ENCODE measurements around the gene NPHS2. TPM values are rescaled to one million over a fixed set of nuclear protein-coding genes. Genes with fewer than 3 reads are reported as not detected.

NPHS2 gene
- total RNA-seq, 1 experiment from 2014 or later: not detected

GRCh38 chr1:179583771-179584320 lies 8.1 kb upstream of the NPHS2 start:
- Mint-ChIP-seq H3K27ac (no peak overlapping the region), H3K4me3 (no peak overlapping the region), H3K4me1 (peaks cover 25% of the 10 kb centered on the region), H3K9me3 (no peaks in the 10 kb centered on the region), H3K36me3 (no peaks in the 10 kb centered on the region), H3K27me3 (ENCODE audit: low read depth) (peaks cover 56% of the 10 kb centered on the region)
- DNase-seq (ENCODE audit: low spot score) (no peak), ATAC-seq (no peak)
- no peak for TF ChIP-seq NR1H2 (CRISPR knock-in tag; IDR thresholded peaks at IDR 0.05)
- no peak for TF ChIP-seq ZBTB21 (CRISPR knock-in tag; IDR thresholded peaks at IDR 0.05; ENCODE audit: borderline replicate concordance)
- no peak for TF ChIP-seq SP1 (CRISPR knock-in tag; conservative IDR thresholded peaks at IDR 0.05)
- TF ChIP-seq ZNF232 (CRISPR knock-in tag; IDR thresholded peaks at IDR 0.05): no peak
- TF ChIP-seq JAZF1 (CRISPR knock-in tag; IDR thresholded peaks at IDR 0.05): no peak
- no peak for TF ChIP-seq PRRX2 (CRISPR knock-in tag; IDR thresholded peaks at IDR 0.05)
- CTCF ChIA-PET: interaction anchor here (0.9 to 1.1 kb wide), 2 partner anchors 8 to 230 kb away, joined by 3 to 8 read pairs; partner anchors contain the start of gene NPHS2
- POLR2A ChIA-PET: interaction anchor here (0.6 kb wide), 2 partner anchors 35 to 54 kb away, joined by 3 to 4 read pairs; no protein-coding TSS in a partner anchor

- no peak overlapping the region for H3K27ac Mint-ChIP-seq
- H3K27me3 Mint-ChIP-seq (ENCODE audit: low read depth): peaks cover 58% of the 10 kb centered on the region
- H3K9me3 Mint-ChIP-seq: peaks cover 6% of the 10 kb centered on the region
- DNase-seq (ENCODE audit: low spot score) (no peak), ATAC-seq (no peak)
- H3K4me3 Mint-ChIP-seq: peak overlapping the region; percentile 67
- no peak for TF ChIP-seq ESRRA (CRISPR knock-in tag; IDR thresholded peaks at IDR 0.05; ENCODE audit: borderline replicate concordance)
- no peak for TF ChIP-seq ETV6 (CRISPR knock-in tag; IDR thresholded peaks at IDR 0.05)
- no peak for TF ChIP-seq NFYB (CRISPR knock-in tag; conservative IDR thresholded peaks at IDR 0.05; ENCODE audit: low read depth)
- peaks cover 8% of the 10 kb centered on the region for H3K4me1 Mint-ChIP-seq
- H3K36me3 Mint-ChIP-seq: peaks cover 4% of the 10 kb centered on the region
- POLR2A ChIA-PET: interaction anchor here (1.4 kb wide), 1 partner anchor 10 kb away, joined by 6 read pairs; no protein-coding TSS in a partner anchor
- CTCF ChIA-PET: interaction anchor here (0.8 to 1.8 kb wide), 7 partner anchors 7 to 234 kb away, joined by 3 to 18 read pairs (median 8); partner anchors contain the start of gene TDRD5
Measured at GRCh38 chr1:179576509-179576908, 761 bp upstream of the NPHS2 start.

GRCh38 chr1:179558078-179558477 lies 17.7 kb downstream of the NPHS2 start:
- TF ChIP-seq ZNF121 (CRISPR knock-in tag; IDR thresholded peaks at IDR 0.05) (no peak), MLX (CRISPR knock-in tag; IDR thresholded peaks at IDR 0.05) (no peak), OVOL2 (CRISPR knock-in tag; IDR thresholded peaks at IDR 0.05; ENCODE audit: borderline replicate concordance) (no peak), PRRX2 (CRISPR knock-in tag; IDR thresholded peaks at IDR 0.05) (no peak), ESRRA (CRISPR knock-in tag; IDR thresholded peaks at IDR 0.05; ENCODE audit: borderline replicate concordance) (no peak), TEAD4 (CRISPR knock-in tag; IDR thresholded peaks at IDR 0.05) (no peak), TCF7 (CRISPR knock-in tag; IDR thresholded peaks at IDR 0.05; ENCODE audit: low read depth) (no peak), ZNF512 (CRISPR knock-in tag; IDR thresholded peaks at IDR 0.05; ENCODE audit: borderline replicate concordance) (no peak), ATF3 (CRISPR knock-in tag; conservative IDR thresholded peaks at IDR 0.05) (no peak), CREM (CRISPR knock-in tag; IDR thresholded peaks at IDR 0.05) (no peak), GRHL2 (CRISPR knock-in tag; IDR thresholded peaks at IDR 0.05; ENCODE audit: insufficient replicate concordance, severe bottlenecking) (no peak), ZNF281 (CRISPR knock-in tag; IDR thresholded peaks at IDR 0.05) (no peak), GABPB1 (CRISPR knock-in tag; IDR thresholded peaks at IDR 0.05) (no peak), CTCF (IDR thresholded peaks at IDR 0.05) (no peak)
- no peaks in the 10 kb centered on the region for H3K36me3 Mint-ChIP-seq
- ChIA-PET CTCF (no interaction called here), POLR2A (no interaction called here)
- peaks cover 4% of the 10 kb centered on the region for H3K4me1 Mint-ChIP-seq
- DNase-seq (ENCODE audit: low spot score): no peak
- no peak for ATAC-seq
- H3K27ac Mint-ChIP-seq: no peak overlapping the region
- no peaks in the 10 kb centered on the region for H3K9me3 Mint-ChIP-seq
- no peak overlapping the region for H3K4me3 Mint-ChIP-seq
- no peaks in the 10 kb centered on the region for H3K27me3 Mint-ChIP-seq (ENCODE audit: low read depth)
